ENCODE results near the gene GGN. TPM values are rescaled to one million over a fixed set of nuclear protein-coding genes. Genes with fewer than 3 reads are reported as not detected.

Gene GGN
- total and polyA plus RNA-seq, 9 of the 15 experiments (the other 6 are each of a cell fraction or from before 2014, with no cell fraction given) = 0.15 to 0.33 TPM; not detected in 7

- 0 out of 2 replicates have a peak, but pooled peaks have one; percentile 23 for TF ChIP-seq THAP12 (CRISPR knock-in tag; IDR thresholded peaks at IDR 0.05)
- TF ChIP-seq ZNF282 (CRISPR knock-in tag; IDR thresholded peaks at IDR 0.05) = no peak
- peak; percentile 41; the same call in 1 of the 2 replicates for TF ChIP-seq SMARCE1 (IDR thresholded peaks at IDR 0.05)
These were observed 774 bp downstream of the GGN start (continued) for GRCh38 chr19:38386971-38387549.

- POLR2A ChIA-PET = interaction anchor here (0.6 to 1.5 kb wide), 3 partner anchors 26 to 456 kb away, joined by 3 to 4 read pairs (median 3); no protein-coding TSS in a partner anchor
- WGBS (ENCODE audit: insufficient coverage, low coverage, missing lambda C conversion rate) = 78% methylated on average over 46 of the region's 61 CpGs
- Histone ChIP-seq H3K27me3 (ENCODE audit: control insufficient read depth in 2 of 2, insufficient read depth in 2 of 2, low read length in 2 of 2) (no peaks in the 10 kb centered on the region), H3K4me1 (replicated peaks in 1 of 2; ENCODE audit: control insufficient read depth in 2 of 2, insufficient read depth in 2 of 2, low read length in 2 of 2) (peaks cover 2 to 53% of the 10 kb centered on the region in 2 experiments; a peak in 3 of 5 replicates), H3K9me1 (ENCODE audit: control insufficient read depth, insufficient read depth, low read length) (peaks cover 3% of the 10 kb centered on the region), H3K79me2 (ENCODE audit: control insufficient read depth, insufficient read depth, low read length) (0 out of 3 replicates have a peak, but pooled peaks cover 2% of the 10 kb centered on the region), H3K27ac (ENCODE audit: extremely low read depth, low read depth, low read length) (peak overlapping the region; percentile 33; the same call in 1 of the 3 replicates), H3K9ac (ENCODE audit: insufficient read depth in 1 of 2, low read depth in 2 of 2, low read length in 2 of 2) (peak overlapping the region in 1 of 2 experiments; percentile 81; a peak in 2 of 4 replicates), H3K36me3 (ENCODE audit: control insufficient read depth, insufficient read depth, low read length) (peaks cover 48% of the 10 kb centered on the region; the same call in 2 of the 3 replicates), H3K4me3 (no peak overlapping the region), H3K9me3 (replicated peaks; ENCODE audit: control insufficient read depth, insufficient read depth, low read depth, low read length) (no peaks in the 10 kb centered on the region), H3K4me2 (ENCODE audit: insufficient read depth, low read length) (peak overlapping the region; percentile 70; the same call in 1 of the 2 replicates), H4K20me1 (replicated peaks; ENCODE audit: control insufficient read depth, insufficient read depth, low read length) (peaks cover 3% of the 10 kb centered on the region; the same call in 1 of the 2 replicates), H2AFZ (ENCODE audit: low read depth, low read length) (no peak overlapping the region)
- ATAC-seq = no peak
- DNase-seq (ENCODE audit: extremely low read depth in 1 of 4, low spot score in 3 of 4) = peak in 2 of 4 experiments; percentile 48 to 49
- CTCF ChIA-PET (ENCODE audit: low intra/inter-chr PET ratio) = no interaction called here
- intact Hi-C loops (cut with micrococcal nuclease) (loop anchor here (5.0 kb wide), 2 partner anchors 49 to 144 kb away; partner anchors contain the start of gene CATSPERG), in situ Hi-C loops (cut with MboI) (no loop called here)
- FAIRE-seq = no peak
- BruUV-seq (replicated peaks) = no TSS peak
- TF ChIP-seq ZBTB49 (CRISPR knock-in tag; IDR thresholded peaks at IDR 0.05; ENCODE audit: borderline replicate concordance) (no peak), HNRNPL (IDR thresholded peaks at IDR 0.05; ENCODE audit: low read depth, low read length) (0 out of 2 replicates have a peak, but pooled peaks have one; percentile 56), RBM22 (IDR thresholded peaks at IDR 0.05; ENCODE audit: low read depth, low read length, poor library complexity, severe bottlenecking) (peak; percentile 27), PCBP1 (IDR thresholded peaks at IDR 0.05; ENCODE audit: low read depth, low read length, poor library complexity, severe bottlenecking) (peak; percentile 47), RBFOX2 (IDR thresholded peaks at IDR 0.05; ENCODE audit: low read depth, low read length) (peak; percentile 8; the same call in 1 of the 2 replicates), LCOR (CRISPR knock-in tag; IDR thresholded peaks at IDR 0.05) (no peak), POLR2G (IDR thresholded peaks at IDR 0.05; ENCODE audit: low read depth, low read length) (peak; percentile 16), ZNF274 (IDR thresholded peaks at IDR 0.05; ENCODE audit: borderline replicate concordance, low read depth, low read length) (no peak), BRCA1 (IDR thresholded peaks at IDR 0.05) (no peak), BRCA1 (CRISPR knock-in tag; IDR thresholded peaks at IDR 0.05) (no peak), ESRRA (IDR thresholded peaks at IDR 0.05; ENCODE audit: borderline replicate concordance, low read depth) (no peak)
These were observed 1.4 kb downstream of the GGN start for GRCh38 chr19:38386300-38386970.

Measured in K562 (cell line).